ENCODE measurements around the gene NCK2.

- TF ChIP-seq USF2 (IDR thresholded peaks at IDR 0.05; ENCODE audit: low read depth, low read length) (no peak), POLR2A (IDR thresholded peaks at IDR 0.05; ENCODE audit: low read depth, low read length) (no peak), MXI1 (IDR thresholded peaks at IDR 0.05; ENCODE audit: borderline replicate concordance, low read depth, low read length) (no peak), RCOR1 (IDR thresholded peaks at IDR 0.05; ENCODE audit: insufficient replicate concordance, low read length) (no peak), CEBPB (IDR thresholded peaks at IDR 0.05; ENCODE audit: low read depth, low read length) (no peak), NFE2L2 (IDR thresholded peaks at IDR 0.05; ENCODE audit: low read depth, low read length) (no peak), CTCF (conservative IDR thresholded peaks at IDR 0.05; ENCODE audit: low read depth, low read length) (no peak), SMC3 (IDR thresholded peaks at IDR 0.05; ENCODE audit: low read depth, low read length) (no peak), MAZ (IDR thresholded peaks at IDR 0.05; ENCODE audit: borderline replicate concordance, low read depth, low read length) (no peak)
Measured at GRCh38 chr2:105862843-105863242, 118.1 kb downstream of the NCK2 start.

Data from IMR-90 (cell line).